Measurements from ENCODE around the gene KPRP. TPM values are rescaled to one million over a fixed set of nuclear protein-coding genes. Genes with fewer than 3 reads are reported as not detected.

KPRP gene
- total RNA-seq, 2 experiments from 2014 or later, result not detected

DNA sequence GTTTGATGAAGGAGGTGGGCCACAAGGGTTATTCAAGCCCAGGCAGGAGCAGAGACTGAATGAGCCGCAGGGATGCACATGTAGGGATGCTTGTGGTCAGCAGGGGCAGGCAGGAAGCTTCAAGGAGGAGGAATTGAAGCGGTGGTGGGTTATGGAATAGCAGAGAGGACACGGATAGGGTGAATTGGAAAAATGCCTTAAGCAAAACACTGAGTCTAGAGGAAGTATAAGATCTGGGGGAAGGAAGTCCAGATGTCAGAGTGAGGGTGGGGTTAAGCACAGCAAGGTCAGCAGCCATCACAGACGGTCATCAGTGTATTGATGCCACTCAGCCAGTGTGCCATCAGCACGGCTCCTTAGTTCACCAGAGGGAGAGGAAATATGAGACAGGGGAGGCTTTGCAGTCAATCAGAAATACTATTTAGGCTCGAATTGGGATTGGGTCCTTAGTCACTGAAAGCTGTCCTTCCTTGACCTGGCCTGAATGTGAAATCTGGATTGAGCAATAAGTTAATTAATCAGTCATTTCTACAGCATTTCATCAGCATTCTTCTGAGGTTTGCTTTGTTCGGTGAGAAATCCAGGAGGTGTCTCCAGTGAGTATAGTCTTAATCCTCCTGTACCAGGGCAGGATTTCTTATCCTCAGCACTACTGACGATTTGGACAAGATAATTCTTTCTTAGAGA is 11.2 kb downstream of the KPRP start:
- ChIA-PET POLR2A (no interaction called here), CTCF (no interaction called here)

DNA sequence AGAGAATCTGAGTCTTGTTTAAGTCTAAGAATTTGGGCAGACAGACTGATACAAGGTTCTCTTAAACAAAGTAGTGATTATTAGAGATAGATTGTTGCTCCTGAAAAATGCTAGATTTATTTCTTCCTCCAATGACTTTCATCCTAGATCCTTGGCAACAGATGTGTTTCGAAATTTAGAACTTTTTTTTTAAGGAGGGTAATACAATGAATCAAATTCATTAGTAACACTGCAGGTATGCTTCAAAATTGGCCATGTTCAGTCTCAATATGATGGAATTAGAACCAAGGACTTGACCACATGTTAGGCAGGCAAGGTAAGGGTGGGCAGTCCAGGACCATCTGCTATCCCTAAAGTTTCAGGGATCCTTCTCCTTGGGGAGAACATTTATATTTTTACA is 12.6 kb downstream of the KPRP start:
- ChIA-PET POLR2A (no interaction called here), CTCF (no interaction called here)

DNA sequence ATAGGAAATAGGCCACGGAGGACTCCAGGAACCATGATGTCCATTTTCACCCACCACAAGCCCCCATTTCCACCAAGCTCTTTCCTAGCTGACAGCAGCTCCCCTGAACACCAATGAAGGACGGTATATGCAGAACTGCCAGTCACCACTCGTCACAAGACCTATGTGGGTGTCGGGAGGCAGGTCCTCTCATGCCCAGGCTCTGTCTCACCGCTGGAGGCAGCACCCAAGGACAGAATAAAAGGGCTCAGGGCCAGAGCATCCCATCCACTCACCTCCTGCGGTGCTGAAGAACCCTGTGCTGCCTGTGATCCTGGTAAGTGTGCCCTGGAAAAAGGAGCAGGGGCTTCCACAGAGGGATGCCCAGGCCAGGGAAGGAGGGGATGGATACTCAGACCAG is 17.1 kb downstream of the KPRP start, which contains the start of gene LCE1F:
TSS of gene LCE1F (plus strand) at position 266 of the 400 bp plus-strand sequence. CDS start 1,232 bp downstream, outside the sequence.
- ChIA-PET CTCF (no interaction called here), POLR2A (no interaction called here)

- ChIA-PET CTCF (no interaction called here), POLR2A (interaction anchor here (0.6 kb wide), 1 partner anchor 119 kb away, joined by 3 read pairs; no protein-coding TSS in a partner anchor)
These were observed 18.5 kb downstream of the KPRP start for GRCh38 chr1:152776361-152776760.

DNA sequence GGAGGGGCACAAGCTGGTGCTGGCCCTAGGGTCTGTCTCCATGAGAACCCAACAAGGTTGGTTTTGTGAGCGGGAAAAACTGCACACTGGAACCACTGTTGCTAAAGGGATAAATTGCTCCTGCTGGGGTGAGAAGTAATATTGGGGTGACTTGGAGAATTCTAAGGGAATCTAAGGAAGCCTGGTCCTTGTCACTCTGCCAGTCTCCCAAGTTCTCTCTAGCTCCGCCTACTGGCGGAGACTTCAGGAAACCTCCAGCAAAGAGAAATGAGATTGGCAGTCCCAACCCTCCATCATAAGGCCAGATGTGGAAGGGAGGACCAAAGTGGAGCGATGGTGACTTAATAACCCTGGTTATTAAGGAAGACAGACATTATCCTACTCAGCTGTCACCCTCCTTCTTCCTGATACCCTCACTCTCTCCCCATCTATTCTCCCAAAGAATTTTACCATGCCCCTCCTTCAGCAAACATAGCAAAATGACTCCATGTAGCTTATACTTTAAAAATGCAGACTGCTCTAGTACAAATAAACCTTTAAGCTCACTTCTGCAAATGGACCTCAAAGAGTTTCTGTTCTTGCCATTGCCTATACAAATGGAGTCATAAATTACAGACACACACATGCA is 19.8 kb downstream of the KPRP start:
- POLR2A ChIA-PET, result no interaction called here
- CTCF ChIA-PET, result no interaction called here

DNA sequence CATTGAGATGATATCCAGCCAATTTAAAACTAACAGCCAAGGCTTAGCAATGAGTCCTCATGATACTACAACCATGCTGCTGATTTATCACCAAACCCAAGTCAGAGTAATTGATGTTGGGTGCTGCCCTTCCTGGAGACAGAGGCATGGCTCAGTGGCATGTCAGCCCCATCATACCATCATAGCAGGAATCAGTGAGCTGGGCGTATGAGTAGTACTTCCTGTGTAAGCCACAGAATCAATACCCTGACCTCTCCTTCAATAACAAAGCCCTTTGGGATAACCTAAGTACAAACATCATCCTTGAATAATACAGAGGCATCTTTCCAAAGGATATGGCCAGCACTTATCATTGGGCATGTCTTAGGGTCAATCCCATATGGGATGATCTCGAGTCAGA is 25.3 kb downstream of the KPRP start:
- CTCF ChIA-PET, result no interaction called here

DNA sequence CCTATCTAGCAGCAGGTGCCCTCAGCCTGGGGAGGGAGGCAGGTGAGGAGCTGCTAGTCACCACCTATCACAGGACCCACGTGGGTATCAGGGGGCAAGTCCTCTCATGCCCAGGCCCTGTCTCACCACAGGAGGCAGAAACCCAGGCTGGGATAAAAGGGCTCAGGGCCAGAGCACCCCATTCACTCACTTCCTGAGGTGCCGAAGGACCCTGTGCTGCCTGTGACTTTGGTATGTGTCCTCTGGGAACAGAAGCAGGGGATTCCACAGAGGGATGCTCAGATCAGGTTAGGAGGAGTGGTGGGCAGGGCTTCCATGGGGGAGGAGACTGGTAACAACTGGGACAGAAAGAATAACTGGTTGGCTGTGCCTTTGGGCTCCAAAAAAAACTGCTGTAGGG is 28.3 kb downstream of the KPRP start, which contains the start of gene LCE1E:
TSS of gene LCE1E (plus strand) at position 181 of the 400 bp plus-strand sequence. CDS start 1,043 bp downstream, outside the sequence.
- CTCF ChIA-PET, result no interaction called here

More for the DNA sequence above, 25.3 kb downstream of the KPRP start:
- POLR2A ChIA-PET, result no interaction called here

GRCh38 chr1:152795686-152796085 is 37.9 kb downstream of the KPRP start:
- CTCF ChIA-PET, result no interaction called here
- POLR2A ChIA-PET, result no interaction called here

More for the DNA sequence above, 28.3 kb downstream of the KPRP start, which contains the start of gene LCE1E:
- POLR2A ChIA-PET, result no interaction called here

DNA sequence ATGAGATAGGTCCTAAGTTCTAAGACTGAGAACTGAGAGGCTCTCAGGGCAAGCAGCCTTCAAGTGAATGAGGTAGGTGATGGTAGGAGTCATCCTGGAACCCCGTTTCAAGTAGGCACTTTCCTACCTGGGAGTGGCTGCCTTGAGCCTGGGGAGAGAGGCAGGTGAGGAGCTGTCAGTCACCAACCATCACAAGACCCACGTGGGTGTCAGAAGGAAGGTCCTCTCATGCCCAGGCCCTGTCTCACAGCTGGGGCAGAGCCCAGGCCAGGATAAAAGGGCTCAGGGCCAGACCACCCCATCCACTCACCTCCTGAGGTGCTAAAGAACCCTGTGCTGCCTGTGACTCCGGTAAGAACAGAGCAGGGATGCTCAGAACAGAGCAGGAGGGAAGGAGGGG is 38.6 kb downstream of the KPRP start, which contains the start of gene LCE1D:
TSS of gene LCE1D (plus strand) at position 301 of the 400 bp plus-strand sequence. CDS start 1,074 bp downstream, outside the sequence.
- POLR2A ChIA-PET, result no interaction called here
- CTCF ChIA-PET, result no interaction called here

GRCh38 chr1:152801333-152801732 is 43.5 kb downstream of the KPRP start:
- POLR2A ChIA-PET, result no interaction called here
- CTCF ChIA-PET, result no interaction called here

DNA sequence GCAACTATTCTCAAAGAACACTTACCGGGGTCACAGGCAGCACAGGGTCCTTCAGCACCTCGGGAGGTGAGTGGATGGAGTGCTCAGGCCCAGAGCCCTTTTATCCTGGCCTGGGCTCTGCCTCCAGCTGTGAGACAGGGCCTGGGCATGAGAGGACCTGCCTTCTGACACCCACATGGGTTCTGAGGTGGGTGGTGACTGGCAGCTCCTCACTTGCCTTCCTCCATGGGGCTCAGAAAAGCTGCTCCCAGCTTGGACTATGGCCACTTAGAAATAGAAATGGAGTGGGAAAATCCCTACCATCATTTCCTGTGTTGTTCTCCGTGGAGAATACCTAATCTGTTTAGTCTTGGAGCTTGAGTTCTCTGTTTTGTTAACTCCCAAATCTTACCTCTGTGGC is 48.8 kb downstream of the KPRP start, which contains the start of gene LCE1C:
TSS of gene LCE1C (minus strand) at position 76 of the 400 bp plus-strand sequence. CDS start 1,173 bp downstream, outside the sequence.
- CTCF ChIA-PET, result no interaction called here
- POLR2A ChIA-PET, result no interaction called here

DNA sequence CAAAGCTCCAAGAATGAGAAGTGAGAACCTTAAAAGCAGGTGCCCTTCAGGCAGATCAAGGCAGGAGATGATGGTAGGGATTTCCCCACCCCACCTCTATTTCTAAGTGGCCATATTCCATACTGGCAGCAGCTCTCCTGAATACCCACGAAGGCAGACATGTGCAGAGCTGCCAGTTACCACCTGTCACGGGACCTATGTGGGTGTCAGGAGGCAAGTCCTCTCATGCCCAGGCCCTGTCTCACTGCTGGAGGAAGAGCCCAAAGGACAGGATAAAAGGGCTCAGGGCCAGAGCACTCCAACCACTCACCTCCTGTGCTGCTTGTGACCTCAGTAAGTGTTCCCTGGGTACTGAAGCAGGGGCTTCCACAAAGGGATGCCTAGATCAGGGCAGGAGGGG is 53.2 kb downstream of the KPRP start:
- CTCF ChIA-PET, result no interaction called here
- POLR2A ChIA-PET, result no interaction called here

Other genes with a start within 250 kb of the KPRP start
- gene LCE5A, start 247.2 kb upstream of the KPRP start, total RNA-seq, result not detected
- gene CRCT1, start 243.5 kb upstream of the KPRP start, total RNA-seq, result not detected
- gene LCE3E, start 191.2 kb upstream of the KPRP start, total RNA-seq, result not detected
- gene LCE3D, start 177.5 kb upstream of the KPRP start, total RNA-seq, result not detected
- not detected for gene LCE3C, start 157.8 kb upstream of the KPRP start, total RNA-seq
- gene LCE3B, start 144.2 kb upstream of the KPRP start, total RNA-seq, result not detected
- not detected for gene LCE3A, start 134.9 kb upstream of the KPRP start, total RNA-seq
- gene LCE2D, start 94.6 kb upstream of the KPRP start, total RNA-seq, result not detected
- gene LCE2C, start 82.7 kb upstream of the KPRP start, total RNA-seq, result not detected
- not detected for gene LCE2B, start 71.9 kb upstream of the KPRP start, total RNA-seq
- gene LCE2A, start 59.7 kb upstream of the KPRP start, total RNA-seq, result not detected
- gene LCE4A, start 49.9 kb upstream of the KPRP start, total RNA-seq, result not detected
- not detected for gene LCE1F, start 17.1 kb downstream of the KPRP start, total RNA-seq
- not detected for gene LCE1E, start 28.2 kb downstream of the KPRP start, total RNA-seq
- gene LCE1D, start 38.7 kb downstream of the KPRP start, total RNA-seq, result not detected
- gene LCE1C, start 48.6 kb downstream of the KPRP start, total RNA-seq, result not detected
- gene LCE1B, start 53.9 kb downstream of the KPRP start, total RNA-seq, result not detected
- not detected for gene LCE1A, start 69.4 kb downstream of the KPRP start, total RNA-seq
- gene LCE6A, start 84.8 kb downstream of the KPRP start, total RNA-seq, result not detected
- not detected for gene LCE7A, start 102.0 kb downstream of the KPRP start, total RNA-seq
- not detected for gene SMCP, start 120.3 kb downstream of the KPRP start, total RNA-seq
- gene IVL, start 150.5 kb downstream of the KPRP start, total RNA-seq, result not detected
- gene SPRR5, start 189.2 kb downstream of the KPRP start, total RNA-seq, result not detected
- not detected for gene SPRR4, start 212.6 kb downstream of the KPRP start, total RNA-seq
- not detected for gene SPRR1A, start 226.1 kb downstream of the KPRP start, total RNA-seq
- not detected for gene SPRR3, start 243.7 kb downstream of the KPRP start, total RNA-seq

Measured in activated CD8-positive, alpha-beta memory T cell treated with anti-CD3 and anti-CD28 coated beads for 36 hours (primary cell).